ENCODE data around the gene METTL5. TPM values are rescaled to one million over a fixed set of nuclear protein-coding genes. Genes with fewer than 3 reads are reported as not detected.

Gene METTL5
- total RNA-seq, 1 donor from 2014 or later: 52.3 TPM

DNA sequence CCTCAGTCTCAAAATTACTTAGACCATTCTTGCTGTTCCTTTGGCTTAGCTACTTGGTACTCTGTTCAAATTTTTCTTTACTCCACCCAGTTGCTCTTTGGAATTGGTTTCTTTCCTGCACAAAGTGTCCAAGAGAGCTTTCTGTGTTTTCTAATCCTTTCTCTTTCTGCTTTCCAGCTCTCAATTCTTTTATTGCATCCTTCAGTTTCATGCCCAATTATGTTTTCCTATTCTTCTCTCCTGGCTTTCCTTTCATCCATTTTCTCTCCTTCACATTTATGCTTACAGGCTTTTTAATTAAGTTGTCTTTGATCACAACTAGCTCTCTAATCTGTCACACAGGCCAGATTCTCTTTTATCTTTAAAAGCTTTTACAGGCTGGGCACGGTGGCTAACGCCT, 40.8 kb upstream of the METTL5 start:
- H3K9me3 ChIP-seq (ENCODE audit: insufficient read depth, low read depth, low read length): no peaks in the 10 kb centered on the region
- no peaks in the 10 kb centered on the region for H3K36me3 ChIP-seq (ENCODE audit: insufficient read depth, low read length)
- Mint-ChIP-seq H3K36me3 (ENCODE audit: low read depth, unreplicated experiment) (peaks cover 2% of the 10 kb centered on the region), H3K9me3 (ENCODE audit: unreplicated experiment) (peaks cover 4% of the 10 kb centered on the region), H3K27ac (ENCODE audit: unreplicated experiment) (no peak overlapping the region), H3K4me1 (ENCODE audit: low read depth, unreplicated experiment) (peaks cover 5% of the 10 kb centered on the region), H3K27me3 (ENCODE audit: low read depth, unreplicated experiment) (no peaks in the 10 kb centered on the region), H3K4me3 (ENCODE audit: unreplicated experiment) (no peak overlapping the region)
- TF ChIP-seq, protein P1, sequence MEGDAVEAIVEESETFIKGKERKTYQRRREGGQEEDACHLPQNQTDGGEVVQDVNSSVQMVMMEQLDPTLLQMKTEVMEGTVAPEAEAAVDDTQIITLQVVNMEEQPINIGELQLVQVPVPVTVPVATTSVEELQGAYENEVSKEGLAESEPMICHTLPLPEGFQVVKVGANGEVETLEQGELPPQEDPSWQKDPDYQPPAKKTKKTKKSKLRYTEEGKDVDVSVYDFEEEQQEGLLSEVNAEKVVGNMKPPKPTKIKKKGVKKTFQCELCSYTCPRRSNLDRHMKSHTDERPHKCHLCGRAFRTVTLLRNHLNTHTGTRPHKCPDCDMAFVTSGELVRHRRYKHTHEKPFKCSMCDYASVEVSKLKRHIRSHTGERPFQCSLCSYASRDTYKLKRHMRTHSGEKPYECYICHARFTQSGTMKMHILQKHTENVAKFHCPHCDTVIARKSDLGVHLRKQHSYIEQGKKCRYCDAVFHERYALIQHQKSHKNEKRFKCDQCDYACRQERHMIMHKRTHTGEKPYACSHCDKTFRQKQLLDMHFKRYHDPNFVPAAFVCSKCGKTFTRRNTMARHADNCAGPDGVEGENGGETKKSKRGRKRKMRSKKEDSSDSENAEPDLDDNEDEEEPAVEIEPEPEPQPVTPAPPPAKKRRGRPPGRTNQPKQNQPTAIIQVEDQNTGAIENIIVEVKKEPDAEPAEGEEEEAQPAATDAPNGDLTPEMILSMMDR (IDR thresholded peaks at IDR 0.05; ENCODE audit: insufficient read depth, low read depth, low read length): no peak
- no peak for TF ChIP-seq EZH2 (IDR thresholded peaks at IDR 0.05; ENCODE audit: insufficient read depth, low read length)
- FAIRE-seq: no peak
- no peak overlapping the region for H2AFZ ChIP-seq (ENCODE audit: low read depth, low read length)
- no peak overlapping the region for H3K27ac ChIP-seq (ENCODE audit: low read depth, low read length)
- no peak overlapping the region for H3K4me3 ChIP-seq (ENCODE audit: insufficient read depth, low read depth, low read length)
- no peak overlapping the region for H3K4me2 ChIP-seq (ENCODE audit: low read length)
- peaks cover 81% of the 10 kb centered on the region for H3K79me2 ChIP-seq (ENCODE audit: insufficient read depth, low read length)
- H4K20me1 ChIP-seq (ENCODE audit: insufficient read depth, low read length): peaks cover 34% of the 10 kb centered on the region
- no peak for DNase-seq (ENCODE audit: low read depth)
- no peaks in the 10 kb centered on the region for H3K4me1 ChIP-seq (ENCODE audit: insufficient read depth, low read length)
- no peaks in the 10 kb centered on the region for H3K27me3 ChIP-seq (ENCODE audit: insufficient read depth, low read length)
- no peak overlapping the region for H3K9ac ChIP-seq (ENCODE audit: low read length)

DNA sequence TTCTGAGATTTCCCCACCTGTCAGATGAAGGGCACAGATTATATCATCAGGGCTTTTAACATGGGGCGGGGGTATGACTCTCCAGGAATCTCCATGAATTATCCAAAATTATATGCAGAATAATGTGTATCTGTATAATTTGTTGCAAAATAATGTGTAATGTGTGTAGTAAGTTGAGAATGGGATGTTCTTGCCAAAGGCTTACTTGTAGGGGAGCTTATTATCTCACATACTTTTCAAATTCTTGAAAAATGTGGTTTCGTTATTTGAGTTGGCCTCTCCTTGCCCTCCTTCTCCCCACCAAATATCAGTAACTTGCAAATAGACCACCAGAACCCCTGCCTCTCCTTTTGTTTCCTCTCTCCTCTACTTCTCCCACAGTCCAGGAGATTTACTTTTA, 38.1 kb upstream of the METTL5 start:
- H3K9me3 ChIP-seq (ENCODE audit: insufficient read depth, low read depth, low read length): no peaks in the 10 kb centered on the region
- Mint-ChIP-seq H3K27ac (ENCODE audit: unreplicated experiment) (no peak overlapping the region), H3K4me3 (ENCODE audit: unreplicated experiment) (no peak overlapping the region), H3K36me3 (ENCODE audit: low read depth, unreplicated experiment) (peaks cover 3% of the 10 kb centered on the region), H3K9me3 (ENCODE audit: unreplicated experiment) (peaks cover 4% of the 10 kb centered on the region), H3K27me3 (ENCODE audit: low read depth, unreplicated experiment) (no peaks in the 10 kb centered on the region), H3K4me1 (ENCODE audit: low read depth, unreplicated experiment) (peaks cover 5% of the 10 kb centered on the region)
- no peak overlapping the region for H3K9ac ChIP-seq (ENCODE audit: low read length)
- peaks cover 52% of the 10 kb centered on the region for H4K20me1 ChIP-seq (ENCODE audit: insufficient read depth, low read length)
- H3K4me2 ChIP-seq (ENCODE audit: low read length): no peak overlapping the region
- DNase-seq (ENCODE audit: low read depth) (peak; percentile 14), FAIRE-seq (no peak)
- no peak overlapping the region for H3K4me3 ChIP-seq (ENCODE audit: insufficient read depth, low read depth, low read length)
- H3K36me3 ChIP-seq (ENCODE audit: insufficient read depth, low read length): no peaks in the 10 kb centered on the region
- TF ChIP-seq, protein P1 (IDR thresholded peaks at IDR 0.05; ENCODE audit: insufficient read depth, low read depth, low read length): no peak
- TF ChIP-seq EZH2 (IDR thresholded peaks at IDR 0.05; ENCODE audit: insufficient read depth, low read length): no peak
- no peak overlapping the region for H3K27ac ChIP-seq (ENCODE audit: low read depth, low read length)
- no peak overlapping the region for H2AFZ ChIP-seq (ENCODE audit: low read depth, low read length)
- H3K4me1 ChIP-seq (ENCODE audit: insufficient read depth, low read length): no peaks in the 10 kb centered on the region
- no peaks in the 10 kb centered on the region for H3K27me3 ChIP-seq (ENCODE audit: insufficient read depth, low read length)
- H3K79me2 ChIP-seq (ENCODE audit: insufficient read depth, low read length): peaks cover 85% of the 10 kb centered on the region

DNA sequence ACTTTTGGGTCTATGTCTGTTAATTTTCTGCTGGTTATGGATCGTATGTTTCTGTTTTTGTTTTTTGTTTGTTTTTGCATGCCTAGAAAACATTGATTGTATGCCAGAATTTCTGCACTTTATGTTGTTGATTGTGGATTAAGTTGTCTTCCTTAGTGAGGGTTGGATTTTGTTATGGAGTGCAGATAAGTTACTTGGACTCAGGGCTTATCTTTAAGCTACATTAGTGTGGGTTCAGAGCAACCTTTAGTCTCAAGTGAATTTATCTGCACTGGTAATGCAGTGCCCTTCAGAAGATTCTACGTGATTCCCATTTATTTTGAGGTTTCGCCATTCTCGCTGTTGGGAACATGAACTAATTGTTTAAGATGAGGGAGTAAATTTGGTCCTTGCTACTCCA, 35.4 kb upstream of the METTL5 start:
- Mint-ChIP-seq H3K4me3 (ENCODE audit: unreplicated experiment) (no peak overlapping the region), H3K27ac (ENCODE audit: unreplicated experiment) (no peak overlapping the region), H3K9me3 (ENCODE audit: unreplicated experiment) (peaks cover 3% of the 10 kb centered on the region), H3K36me3 (ENCODE audit: low read depth, unreplicated experiment) (peaks cover 3% of the 10 kb centered on the region), H3K4me1 (ENCODE audit: low read depth, unreplicated experiment) (no peaks in the 10 kb centered on the region), H3K27me3 (ENCODE audit: low read depth, unreplicated experiment) (no peaks in the 10 kb centered on the region)
- DNase-seq (ENCODE audit: low read depth): no peak
- no peak for FAIRE-seq
- Histone ChIP-seq H3K4me1 (ENCODE audit: insufficient read depth, low read length) (no peaks in the 10 kb centered on the region), H2AFZ (ENCODE audit: low read depth, low read length) (no peak overlapping the region), H3K9ac (ENCODE audit: low read length) (no peak overlapping the region), H3K4me2 (ENCODE audit: low read length) (no peak overlapping the region), H4K20me1 (ENCODE audit: insufficient read depth, low read length) (peaks cover 37% of the 10 kb centered on the region), H3K36me3 (ENCODE audit: insufficient read depth, low read length) (no peaks in the 10 kb centered on the region), H3K27me3 (ENCODE audit: insufficient read depth, low read length) (no peaks in the 10 kb centered on the region), H3K9me3 (ENCODE audit: insufficient read depth, low read depth, low read length) (no peaks in the 10 kb centered on the region), H3K27ac (ENCODE audit: low read depth, low read length) (no peak overlapping the region), H3K79me2 (ENCODE audit: insufficient read depth, low read length) (peaks cover 70% of the 10 kb centered on the region), H3K4me3 (ENCODE audit: insufficient read depth, low read depth, low read length) (no peak overlapping the region)
- no peak for TF ChIP-seq EZH2 (IDR thresholded peaks at IDR 0.05; ENCODE audit: insufficient read depth, low read length)
- TF ChIP-seq, protein P1 (IDR thresholded peaks at IDR 0.05; ENCODE audit: insufficient read depth, low read depth, low read length): no peak

Measured in astrocyte (in vitro differentiated cells and primary cell).